HG02623 (cell line): ENCODE measurements around the gene PDXK.

Source experiments
- ATAC-seq: cut with Tn5 transposase; IDR thresholded peaks from one replicate; pipeline ENCODE4 v1.9.1; 2021; ENCODE audit warnings: moderate library complexity; ENCODE audit not compliant: unreplicated experiment

PDXK gene

GRCh38 chr21:43740497-43741156 is 21.7 kb downstream of the PDXK start:
- no peak for ATAC-seq

- no peak for ATAC-seq
These were observed 22.6 kb downstream of the PDXK start for GRCh38 chr21:43741423-43742096.

- ATAC-seq = no peak
These were observed 25.0 kb downstream of the PDXK start for GRCh38 chr21:43743947-43744346.

- ATAC-seq = no peak
These were observed 25.8 kb downstream of the PDXK start for GRCh38 chr21:43744725-43745124.

GRCh38 chr21:43745772-43746517 is 27.0 kb downstream of the PDXK start:
- no peak for ATAC-seq

- no peak for ATAC-seq
These were observed 29.7 kb downstream of the PDXK start for GRCh38 chr21:43748622-43749021.

GRCh38 chr21:43749651-43750262 is 30.8 kb downstream of the PDXK start:
- no peak for ATAC-seq

- ATAC-seq = no peak
These were observed 31.6 kb downstream of the PDXK start for GRCh38 chr21:43750339-43751033.

GRCh38 chr21:43751955-43752591 is 33.1 kb downstream of the PDXK start:
- no peak for ATAC-seq

- ATAC-seq = no peak
These were observed 34.0 kb downstream of the PDXK start for GRCh38 chr21:43752758-43753438.

- no peak for ATAC-seq
These were observed 34.5 kb downstream of the PDXK start for GRCh38 chr21:43753439-43753799.

- no peak for ATAC-seq
These were observed 36.2 kb downstream of the PDXK start for GRCh38 chr21:43754948-43755781.

- ATAC-seq = no peak
These were observed 37.1 kb downstream of the PDXK start for GRCh38 chr21:43755820-43756594.

GRCh38 chr21:43757601-43758000 is 38.7 kb downstream of the PDXK start:
- ATAC-seq = no peak

- no peak for ATAC-seq
These were observed 39.2 kb downstream of the PDXK start for GRCh38 chr21:43758111-43758641.

GRCh38 chr21:43758811-43759210 is 39.9 kb downstream of the PDXK start:
- no peak for ATAC-seq

- no peak for ATAC-seq
These were observed 40.7 kb downstream of the PDXK start for GRCh38 chr21:43759651-43760050.

GRCh38 chr21:43760391-43760958 is 41.5 kb downstream of the PDXK start:
- ATAC-seq = no peak
